ENCODE measurements around the gene POLD2. TPM values are rescaled to one million over a fixed set of nuclear protein-coding genes. Genes with fewer than 3 reads are reported as not detected.

Gene POLD2
- 79.6 and 94.9 TPM in 2 replicates for total RNA-seq

DNA sequence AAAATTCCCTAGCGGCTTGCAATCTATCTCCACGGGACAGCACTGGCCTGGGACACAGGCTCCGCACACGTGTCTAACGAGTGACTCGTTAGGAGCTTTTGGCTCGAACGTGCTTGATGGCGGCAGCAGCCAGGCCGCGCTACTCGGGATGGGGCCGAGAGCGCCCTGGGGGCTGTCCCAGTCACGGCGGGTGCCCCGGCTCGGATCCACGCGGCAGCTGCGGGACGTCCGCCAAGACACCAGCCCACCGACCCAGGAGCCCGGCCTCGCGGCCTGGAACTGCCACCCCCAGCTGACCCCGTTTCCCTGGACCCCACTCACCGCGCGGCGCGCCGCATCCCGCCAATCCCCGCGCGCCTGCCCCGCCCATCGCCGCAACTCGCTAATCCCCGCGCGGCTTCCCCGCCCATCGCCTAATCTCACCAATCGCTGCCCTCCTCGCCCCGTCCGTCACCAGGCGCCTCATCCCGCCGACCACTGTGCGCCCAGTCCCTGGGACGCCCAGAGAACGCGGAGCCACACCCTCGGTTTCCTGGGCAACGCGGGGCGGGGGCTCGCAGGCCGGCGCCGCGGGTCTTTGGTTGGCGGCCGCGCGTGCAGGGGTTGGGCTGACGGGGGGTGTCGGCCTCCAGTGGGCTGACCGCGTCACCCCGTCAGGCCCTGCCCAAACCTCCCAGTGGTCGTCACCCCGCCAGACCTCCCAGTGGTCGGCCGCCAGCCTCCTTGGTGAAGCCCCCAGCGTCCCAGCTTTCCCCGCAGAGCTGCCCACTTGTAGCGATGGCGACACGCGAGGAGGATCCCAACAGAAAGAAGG lies at the start of gene POLD2:
TSS of gene POLD2 (minus strand) at position 359 of the 814 bp plus-strand sequence. CDS start 1,495 bp downstream, outside the sequence.

DNA sequence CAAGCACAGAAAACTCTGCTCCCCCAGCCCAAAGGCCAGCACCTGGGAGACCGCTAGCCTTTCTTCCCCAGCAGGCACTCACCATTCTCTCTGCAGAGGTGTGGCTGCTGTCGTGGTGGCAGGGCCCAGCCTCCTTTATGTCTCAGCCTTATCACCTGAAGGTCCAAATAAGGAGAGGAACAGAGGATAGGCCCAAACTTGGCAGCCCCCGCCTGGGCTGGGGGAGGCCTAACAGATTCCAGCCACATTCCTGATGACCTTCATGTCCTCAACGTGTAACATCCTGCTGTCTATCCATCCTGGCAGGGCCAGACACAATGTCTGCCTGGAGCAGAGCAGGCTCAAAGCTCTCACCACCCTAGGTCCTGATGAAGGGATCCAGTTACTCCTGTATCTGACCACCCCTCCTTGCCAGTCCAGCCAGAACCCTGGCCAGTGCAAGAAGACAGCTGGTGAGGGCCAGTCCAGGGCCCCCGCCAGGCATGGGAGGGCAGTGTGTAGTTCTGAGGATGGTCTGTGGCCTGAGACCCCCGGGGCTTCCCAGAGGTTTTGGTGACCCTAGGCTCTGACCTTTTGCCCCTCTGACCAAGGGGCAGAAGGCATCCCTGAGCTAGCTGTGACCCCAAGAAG lies 18.0 kb upstream of the POLD2 start, which contains the start of gene MYL7:
TSS of gene MYL7 (minus strand) at position 112 of the 630 bp plus-strand sequence. CDS start at position 85, 27 bp downstream.

DNA sequence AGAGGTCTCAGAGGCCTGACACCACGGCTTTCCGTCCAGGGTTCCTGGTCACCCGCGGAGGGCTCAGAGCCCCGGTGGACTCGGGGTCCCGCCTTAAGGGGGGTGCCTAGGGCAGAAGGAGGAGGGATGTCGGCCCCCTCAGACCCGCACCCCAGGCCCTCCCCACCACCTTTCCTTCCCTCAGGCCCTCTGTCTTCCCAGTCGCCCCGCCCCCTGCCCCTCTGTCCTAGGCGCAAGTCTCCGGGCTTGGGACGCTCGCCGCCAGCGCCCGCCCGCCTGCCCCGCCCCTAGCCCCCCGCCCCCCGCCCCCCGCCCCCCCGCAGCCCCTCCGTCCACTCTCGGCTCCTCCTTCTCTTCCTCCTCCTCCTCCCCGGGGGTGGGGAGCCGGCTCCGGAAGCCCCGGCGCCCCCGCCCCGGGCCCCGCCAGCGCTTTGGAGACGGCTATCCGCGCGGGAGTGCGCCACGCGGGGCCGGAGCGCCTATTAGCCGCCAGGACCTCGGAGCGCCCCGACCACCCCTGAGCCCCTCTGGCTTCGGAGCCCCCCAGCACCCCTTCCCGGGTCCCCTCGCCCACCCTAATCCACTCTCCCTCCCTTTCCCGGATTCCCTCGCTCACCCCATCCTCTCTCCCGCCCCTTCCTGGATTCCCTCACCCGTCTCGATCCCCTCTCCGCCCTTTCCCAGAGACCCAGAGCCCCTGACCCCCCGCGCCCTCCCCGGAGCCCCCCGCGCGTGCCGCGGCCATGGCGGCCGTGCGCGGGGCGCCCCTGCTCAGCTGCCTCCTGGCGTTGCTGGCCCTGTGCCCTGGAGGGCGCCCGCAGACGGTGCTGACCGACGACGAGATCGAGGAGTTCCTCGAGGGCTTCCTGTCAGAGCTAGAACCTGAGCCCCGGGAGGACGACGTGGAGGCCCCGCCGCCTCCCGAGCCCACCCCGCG lies 19.2 kb downstream of the POLD2 start, which contains the start of gene AEBP1:
TSS of gene AEBP1 (plus strand) at position 423 of the 937 bp plus-strand sequence. CDS start at position 744, 321 bp downstream.

DNA sequence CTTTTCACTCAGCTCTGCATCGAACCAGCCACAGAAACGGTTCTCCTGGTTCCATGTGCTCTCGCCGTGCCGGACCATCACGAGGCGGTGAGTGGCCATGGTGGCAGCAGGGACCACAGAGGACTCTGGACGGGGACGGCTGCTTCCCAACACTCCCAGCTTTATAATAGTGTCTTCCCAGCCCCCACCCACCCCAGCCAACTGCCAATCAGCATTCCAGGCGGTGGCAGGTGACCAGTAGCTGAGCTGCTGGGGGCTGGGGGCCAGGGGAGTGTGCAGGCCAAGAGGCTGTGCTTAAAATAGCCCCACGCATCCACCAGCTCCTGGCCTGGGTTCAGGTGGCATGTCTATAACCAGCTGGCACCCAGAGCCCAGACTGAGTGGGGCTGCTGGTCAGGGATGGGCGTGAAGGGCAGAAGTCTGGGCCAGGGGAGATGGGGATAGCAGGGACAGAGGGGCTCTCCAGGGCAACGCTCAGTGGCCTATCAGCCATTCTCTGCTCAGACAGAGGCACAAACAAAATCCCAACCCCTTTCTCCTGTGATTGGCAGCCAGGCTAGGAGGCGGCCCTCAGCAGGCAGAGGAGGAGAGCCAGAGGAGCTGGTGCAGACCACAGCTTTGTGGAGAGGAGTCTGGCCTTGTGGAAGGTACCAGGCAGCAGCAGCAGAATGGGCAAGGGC lies 57.8 kb downstream of the POLD2 start, which contains the start of gene PGAM2:
TSS of gene PGAM2 (minus strand) at position 137 of the 680 bp plus-strand sequence. CDS start at position 99, 38 bp downstream.

Other genes starting within 250 kb of the POLD2 start
- 22.9 and 25.2 TPM in 2 replicates for gene URGCP, start 217.0 kb downstream of the POLD2 start, total RNA-seq
- gene UBE2D4, start 197.1 kb downstream of the POLD2 start, total RNA-seq, result 4.1 and 8.9 TPM in 2 replicates
- not detected in 2 replicates for gene SPDYE1, start 125.7 kb downstream of the POLD2 start, total RNA-seq
- gene DBNL, start 78.8 kb downstream of the POLD2 start, total RNA-seq, result 114 and 122 TPM in 2 replicates
- 0.14 and 0.65 TPM in 2 replicates for gene PGAM2, start 58.0 kb downstream of the POLD2 start, total RNA-seq
- gene POLM, start 41.0 kb downstream of the POLD2 start, total RNA-seq, result 6.0 and 10.5 TPM in 2 replicates
- gene AEBP1, start 19.2 kb downstream of the POLD2 start, total RNA-seq, result 15.5 and 53.1 TPM in 2 replicates
- gene MYL7, start 17.8 kb upstream of the POLD2 start, total RNA-seq, result not detected in 2 replicates
- 1.0 and 1.4 TPM in 2 replicates for gene GCK, start 65.9 kb upstream of the POLD2 start, total RNA-seq
- gene YKT6, start 77.4 kb upstream of the POLD2 start, total RNA-seq, result 79.2 and 88.1 TPM in 2 replicates
- gene CAMK2B, start 202.0 kb upstream of the POLD2 start, total RNA-seq, result 0.09 and 0.14 TPM in 2 replicates